H1 (cell line): Measurements from ENCODE around the gene OR52W1.

Experiments used
- BRCA1 ChIP-seq: IDR thresholded peaks from 2 replicates; pipeline ENCODE4 v1.6.1; 2012; ENCODE audit warnings: low read depth, low read length, improper control_type of control experiment
- CHD2 ChIP-seq: IDR thresholded peaks from 2 replicates; pipeline ENCODE4 v1.6.1; 2012; ENCODE audit warnings: low read length, improper control_type of control experiment
- EZH2 ChIP-seq: fragments of 200-600 bp; sonication (generic); IDR thresholded peaks from 2 replicates; pipeline ENCODE4 v1.7.1; 2012; ENCODE audit warnings: low read depth, mild to moderate bottlenecking, moderate library complexity, low read length, inconsistent platforms; ENCODE audit not compliant: severe bottlenecking
- HDAC2 ChIP-seq, 2 experiments: fragments of 300-600 bp in 1 of 2; sonication (generic) in 1 of 2; IDR thresholded peaks; 2 replicates each; pipeline ENCODE4 v1.6.1; 2011 to 2012; ENCODE audit warnings: low read depth in 2 of 2, low read length in 2 of 2, mild to moderate bottlenecking in 2 of 2, moderate library complexity in 2 of 2, borderline replicate concordance in 1 of 2, inconsistent platforms in 1 of 2
- RFX5 ChIP-seq: IDR thresholded peaks from 2 replicates; pipeline ENCODE4 v1.6.1; 2011; ENCODE audit warnings: low read depth, low read length, improper control_type of control experiment, borderline replicate concordance
- SP1 ChIP-seq: IDR thresholded peaks from 2 replicates; pipeline ENCODE4 v1.6.1; 2011; ENCODE audit warnings: low read depth, low read length
- SRF ChIP-seq: IDR thresholded peaks from 2 replicates; pipeline ENCODE4 v1.6.1; 2011; ENCODE audit warnings: mild to moderate bottlenecking, low read depth, low read length, moderate library complexity
- TAF1 ChIP-seq: IDR thresholded peaks from 2 replicates; pipeline ENCODE4 v1.6.1; 2011; ENCODE audit warnings: mild to moderate bottlenecking, low read depth, low read length
- TF ChIP-seq, protein P1 (sequence below): IDR thresholded peaks from 2 replicates; pipeline ENCODE4 v1.6.1; 2011; ENCODE audit warnings: low read depth, mild to moderate bottlenecking, low read length; ENCODE audit not compliant: insufficient read depth
- TF ChIP-seq, protein P2 (sequence below): IDR thresholded peaks from 2 replicates; pipeline ENCODE4 v1.6.1; 2011; ENCODE audit warnings: low read length, improper control_type of control experiment
- TF ChIP-seq, protein P3 (sequence below), 3 experiments: IDR thresholded peaks; 1 replicate in 2 of 3; 2 replicates in 1 of 3; pipeline versions ENCODE4 v1.5.1 to v1.6.1; 2011; ENCODE audit warnings: low read length in 3 of 3, mild to moderate bottlenecking in 3 of 3, inconsistent platforms in 2 of 3, low read depth in 1 of 3, moderate library complexity in 1 of 3; ENCODE audit not compliant: insufficient read depth in 1 of 3; ENCODE audit errors: control extremely low read depth in 1 of 3
- TF ChIP-seq, protein P4 (sequence below): IDR thresholded peaks from 2 replicates; pipeline ENCODE4 v1.6.1; 2012; ENCODE audit warnings: inconsistent platforms

DNA sequence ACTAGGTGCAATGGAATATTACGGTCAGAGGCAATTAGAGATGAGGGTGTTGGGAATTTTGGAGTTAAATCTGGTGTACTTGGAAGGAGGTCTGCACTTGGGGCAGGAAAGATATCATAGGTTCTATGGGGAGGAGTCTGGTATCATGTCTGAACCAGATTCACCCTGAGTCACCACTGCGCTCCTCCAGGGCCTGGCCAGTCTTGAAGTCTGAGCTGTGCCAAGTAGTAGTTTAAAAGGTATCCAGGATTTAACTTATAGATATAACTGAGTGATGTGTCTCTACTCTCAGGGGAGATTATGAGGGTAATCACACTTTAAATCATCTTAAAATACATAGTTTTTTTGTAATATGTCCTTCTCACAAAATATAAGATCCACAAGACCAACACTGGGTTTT, 46.5 kb downstream of the OR52W1 start:
- TF ChIP-seq TAF1 (no peak), CHD2 (no peak), SP1 (no peak), BRCA1 (no peak), EZH2 (no peak), HDAC2 (IDR thresholded peaks at IDR 0.05; ENCODE audit: borderline replicate concordance in 1 of 2, low read depth in 2 of 2, low read length in 2 of 2) (no peak), RFX5 (no peak), SRF (no peak)
- TF ChIP-seq, protein P1, sequence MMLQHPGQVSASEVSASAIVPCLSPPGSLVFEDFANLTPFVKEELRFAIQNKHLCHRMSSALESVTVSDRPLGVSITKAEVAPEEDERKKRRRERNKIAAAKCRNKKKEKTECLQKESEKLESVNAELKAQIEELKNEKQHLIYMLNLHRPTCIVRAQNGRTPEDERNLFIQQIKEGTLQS, result no peak
- TF ChIP-seq, protein P2, sequence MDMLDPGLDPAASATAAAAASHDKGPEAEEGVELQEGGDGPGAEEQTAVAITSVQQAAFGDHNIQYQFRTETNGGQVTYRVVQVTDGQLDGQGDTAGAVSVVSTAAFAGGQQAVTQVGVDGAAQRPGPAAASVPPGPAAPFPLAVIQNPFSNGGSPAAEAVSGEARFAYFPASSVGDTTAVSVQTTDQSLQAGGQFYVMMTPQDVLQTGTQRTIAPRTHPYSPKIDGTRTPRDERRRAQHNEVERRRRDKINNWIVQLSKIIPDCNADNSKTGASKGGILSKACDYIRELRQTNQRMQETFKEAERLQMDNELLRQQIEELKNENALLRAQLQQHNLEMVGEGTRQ, result no peak
- TF ChIP-seq, protein P3, sequence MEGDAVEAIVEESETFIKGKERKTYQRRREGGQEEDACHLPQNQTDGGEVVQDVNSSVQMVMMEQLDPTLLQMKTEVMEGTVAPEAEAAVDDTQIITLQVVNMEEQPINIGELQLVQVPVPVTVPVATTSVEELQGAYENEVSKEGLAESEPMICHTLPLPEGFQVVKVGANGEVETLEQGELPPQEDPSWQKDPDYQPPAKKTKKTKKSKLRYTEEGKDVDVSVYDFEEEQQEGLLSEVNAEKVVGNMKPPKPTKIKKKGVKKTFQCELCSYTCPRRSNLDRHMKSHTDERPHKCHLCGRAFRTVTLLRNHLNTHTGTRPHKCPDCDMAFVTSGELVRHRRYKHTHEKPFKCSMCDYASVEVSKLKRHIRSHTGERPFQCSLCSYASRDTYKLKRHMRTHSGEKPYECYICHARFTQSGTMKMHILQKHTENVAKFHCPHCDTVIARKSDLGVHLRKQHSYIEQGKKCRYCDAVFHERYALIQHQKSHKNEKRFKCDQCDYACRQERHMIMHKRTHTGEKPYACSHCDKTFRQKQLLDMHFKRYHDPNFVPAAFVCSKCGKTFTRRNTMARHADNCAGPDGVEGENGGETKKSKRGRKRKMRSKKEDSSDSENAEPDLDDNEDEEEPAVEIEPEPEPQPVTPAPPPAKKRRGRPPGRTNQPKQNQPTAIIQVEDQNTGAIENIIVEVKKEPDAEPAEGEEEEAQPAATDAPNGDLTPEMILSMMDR (IDR thresholded peaks at IDR 0.05; ENCODE audit: control extremely low read depth in 1 of 3, insufficient read depth in 1 of 3, low read depth in 1 of 3, low read length in 3 of 3), result no peak
- TF ChIP-seq, protein P4, sequence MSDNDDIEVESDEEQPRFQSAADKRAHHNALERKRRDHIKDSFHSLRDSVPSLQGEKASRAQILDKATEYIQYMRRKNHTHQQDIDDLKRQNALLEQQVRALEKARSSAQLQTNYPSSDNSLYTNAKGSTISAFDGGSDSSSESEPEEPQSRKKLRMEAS, result no peak
